ENCODE results near the gene MNAT1. TPM values are rescaled to one million over a fixed set of nuclear protein-coding genes. Genes with fewer than 3 reads are reported as not detected.

Gene MNAT1
- polyA plus RNA-seq, 3 donors, result 4.1 to 5.8 (median 4.5) TPM

DNA sequence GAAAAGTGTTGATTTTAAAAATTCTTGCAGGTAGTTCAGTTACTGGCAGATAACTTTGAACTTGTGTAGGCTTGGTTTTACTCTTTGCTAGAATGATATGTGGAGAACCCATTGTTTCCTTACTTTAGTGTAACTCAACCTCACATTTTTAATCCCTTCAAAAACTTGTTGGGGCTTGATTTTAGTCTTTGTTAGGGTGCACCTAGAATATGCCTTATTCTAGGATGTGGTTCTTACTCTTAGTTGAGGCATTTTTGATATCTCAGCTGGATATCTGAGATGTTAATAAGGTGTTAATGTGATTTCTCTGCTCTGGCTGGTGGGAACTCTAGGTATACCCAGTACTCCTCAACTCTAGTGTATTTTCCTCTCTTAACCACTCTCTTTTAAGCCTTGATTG lies 10.0 kb downstream of the MNAT1 start:
- H3K36me3 ChIP-seq (replicated peaks in 1 of 2; ENCODE audit: control insufficient read depth in 1 of 2, insufficient read depth in 2 of 2, low read length in 2 of 2), result no peaks in the 10 kb centered on the region
- Mint-ChIP-seq H3K9me3 (peaks cover 5 to 19% (median 14%) of the 10 kb centered on the region in 7 donors), H3K4me3 (no peak overlapping the region), H3K27me3 (ENCODE audit: low read depth in 3 of 3) (no peaks in the 10 kb centered on the region), H3K36me3 (peaks cover 3 to 5% of the 10 kb centered on the region in 2 donors), H3K27ac (no peak overlapping the region), H3K4me1 (no peaks in the 10 kb centered on the region)
- no peak overlapping the region for H3K4me3 ChIP-seq (replicated peaks in 1 of 3; ENCODE audit: low read depth in 2 of 3, low read length in 3 of 3)
- H3K79me2 ChIP-seq (ENCODE audit: insufficient read depth, low read length), result peaks cover 31% of the 10 kb centered on the region
- intact Hi-C loops (cut with micrococcal nuclease), result no loop called here
- TF ChIP-seq, protein P1, sequence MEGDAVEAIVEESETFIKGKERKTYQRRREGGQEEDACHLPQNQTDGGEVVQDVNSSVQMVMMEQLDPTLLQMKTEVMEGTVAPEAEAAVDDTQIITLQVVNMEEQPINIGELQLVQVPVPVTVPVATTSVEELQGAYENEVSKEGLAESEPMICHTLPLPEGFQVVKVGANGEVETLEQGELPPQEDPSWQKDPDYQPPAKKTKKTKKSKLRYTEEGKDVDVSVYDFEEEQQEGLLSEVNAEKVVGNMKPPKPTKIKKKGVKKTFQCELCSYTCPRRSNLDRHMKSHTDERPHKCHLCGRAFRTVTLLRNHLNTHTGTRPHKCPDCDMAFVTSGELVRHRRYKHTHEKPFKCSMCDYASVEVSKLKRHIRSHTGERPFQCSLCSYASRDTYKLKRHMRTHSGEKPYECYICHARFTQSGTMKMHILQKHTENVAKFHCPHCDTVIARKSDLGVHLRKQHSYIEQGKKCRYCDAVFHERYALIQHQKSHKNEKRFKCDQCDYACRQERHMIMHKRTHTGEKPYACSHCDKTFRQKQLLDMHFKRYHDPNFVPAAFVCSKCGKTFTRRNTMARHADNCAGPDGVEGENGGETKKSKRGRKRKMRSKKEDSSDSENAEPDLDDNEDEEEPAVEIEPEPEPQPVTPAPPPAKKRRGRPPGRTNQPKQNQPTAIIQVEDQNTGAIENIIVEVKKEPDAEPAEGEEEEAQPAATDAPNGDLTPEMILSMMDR (IDR thresholded peaks at IDR 0.05), result no peak
- H3K9ac ChIP-seq (ENCODE audit: insufficient read depth, low read length, poor library complexity, severe bottlenecking), result no peak overlapping the region
- DNase-seq, result no peak
- no peaks in the 10 kb centered on the region for H4K20me1 ChIP-seq (ENCODE audit: insufficient read depth, low read length)
- H3K9me3 ChIP-seq (replicated peaks in 1 of 2; ENCODE audit: control insufficient read depth in 1 of 2, insufficient read depth in 1 of 2, low read length in 2 of 2), result peaks cover 0 to 5% of the 10 kb centered on the region in 2 donors
- H2AFZ ChIP-seq (ENCODE audit: insufficient read depth, low read depth, low read length, poor library complexity, severe bottlenecking), result no peak overlapping the region
- H3K27me3 ChIP-seq (ENCODE audit: control insufficient read depth in 2 of 2, insufficient read depth in 2 of 2, low read length in 2 of 2), result no peaks in the 10 kb centered on the region
- H3K27ac ChIP-seq (ENCODE audit: low read depth in 1 of 2, low read length in 2 of 2), result no peak overlapping the region
- H3K4me2 ChIP-seq (replicated peaks; ENCODE audit: extremely low read depth, low read length, poor library complexity, severe bottlenecking), result no peak overlapping the region
- H3K4me1 ChIP-seq (ENCODE audit: control insufficient read depth in 1 of 2, insufficient read depth in 2 of 2, low read length in 2 of 2), result no peaks in the 10 kb centered on the region

DNA sequence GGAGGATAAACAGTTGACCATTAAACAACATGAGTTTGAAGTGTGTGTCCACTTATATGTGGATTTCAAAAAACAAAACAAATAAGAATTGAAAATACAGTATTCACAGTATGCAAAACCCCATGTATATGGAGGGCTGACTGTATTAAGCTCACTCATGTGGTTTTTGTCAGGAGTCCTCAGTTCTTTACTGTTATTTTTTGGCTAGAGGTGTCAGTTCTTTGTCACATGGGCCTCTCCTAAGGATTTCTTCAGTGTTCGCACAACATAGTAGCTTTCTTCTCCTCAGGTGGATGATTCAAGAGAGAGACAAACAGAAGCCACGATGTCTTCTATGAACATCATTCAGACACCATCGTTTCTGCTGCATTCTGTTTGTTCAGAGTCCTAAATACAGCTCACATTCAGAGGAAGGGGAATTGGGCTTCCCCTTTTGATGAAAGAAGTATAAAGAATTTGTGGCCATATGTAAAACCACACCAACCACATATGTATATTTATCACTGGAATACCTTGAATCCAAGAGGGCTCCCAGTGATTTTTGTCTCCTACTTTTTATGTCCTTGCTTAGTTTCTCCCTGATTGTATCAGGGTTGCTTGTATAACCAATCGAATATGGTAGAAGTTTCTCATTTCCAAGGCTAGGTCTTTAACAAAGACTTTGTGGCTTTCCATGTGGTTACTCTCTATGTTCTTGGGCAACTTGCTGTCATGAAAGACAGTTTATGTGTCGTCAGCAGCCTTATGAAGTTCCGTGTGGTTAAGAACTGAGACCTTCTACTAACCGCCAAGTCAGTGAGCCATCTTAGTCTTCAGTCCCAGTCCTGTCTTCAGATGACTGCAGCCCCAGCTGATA lies 18.9 kb downstream of the MNAT1 start:
- H3K27me3 ChIP-seq (ENCODE audit: control insufficient read depth in 2 of 2, insufficient read depth in 2 of 2, low read length in 2 of 2), result no peaks in the 10 kb centered on the region
- H3K9me3 ChIP-seq (replicated peaks in 1 of 2; ENCODE audit: control insufficient read depth in 1 of 2, insufficient read depth in 1 of 2, low read length in 2 of 2), result no peaks in the 10 kb centered on the region
- intact Hi-C loops (cut with micrococcal nuclease), result no loop called here
- Mint-ChIP-seq H3K27me3 (ENCODE audit: low read depth in 3 of 3) (peaks cover 3 to 7% (median 4%) of the 10 kb centered on the region in 3 donors), H3K27ac (peak overlapping the region in 4 of 7 donors; percentile 14 to 82 (median 58)), H3K4me1 (peaks cover 34% of the 10 kb centered on the region), H3K9me3 (peaks cover 0 to 3% (median 0%) of the 10 kb centered on the region in 7 donors), H3K36me3 (peaks cover 4% of the 10 kb centered on the region in 2 donors), H3K4me3 (peak overlapping the region; percentile 9 to 64)
- peak overlapping the region; percentile 20 for H3K4me2 ChIP-seq (replicated peaks; ENCODE audit: extremely low read depth, low read length, poor library complexity, severe bottlenecking)
- H3K9ac ChIP-seq (ENCODE audit: insufficient read depth, low read length, poor library complexity, severe bottlenecking), result no peak overlapping the region
- no peaks in the 10 kb centered on the region for H3K36me3 ChIP-seq (replicated peaks in 1 of 2; ENCODE audit: control insufficient read depth in 1 of 2, insufficient read depth in 2 of 2, low read length in 2 of 2)
- H4K20me1 ChIP-seq (ENCODE audit: insufficient read depth, low read length), result peaks cover 3% of the 10 kb centered on the region
- peak; percentile 65 to 84 (median 67) for DNase-seq
- no peak overlapping the region for H2AFZ ChIP-seq (ENCODE audit: insufficient read depth, low read depth, low read length, poor library complexity, severe bottlenecking)
- 0% methylated on average over 1 of the region's 7 CpGs for WGBS (ENCODE audit: insufficient coverage)
- peak overlapping the region in 1 of 2 donors; percentile 20 for H3K27ac ChIP-seq (ENCODE audit: low read depth in 1 of 2, low read length in 2 of 2)
- TF ChIP-seq, protein P1 (IDR thresholded peaks at IDR 0.05), result no peak
- H3K79me2 ChIP-seq (ENCODE audit: insufficient read depth, low read length), result peaks cover 8% of the 10 kb centered on the region
- H3K4me3 ChIP-seq (replicated peaks in 1 of 3; ENCODE audit: low read depth in 2 of 3, low read length in 3 of 3), result peak overlapping the region in 1 of 3 experiments; percentile 10
- peaks cover 27 to 35% of the 10 kb centered on the region in 2 donors for H3K4me1 ChIP-seq (ENCODE audit: control insufficient read depth in 1 of 2, insufficient read depth in 2 of 2, low read length in 2 of 2)

Data from CD14-positive monocyte (primary cell).